Medulla oblongata (tissue), 1 donor: ENCODE data around the gene UQCC2.
A peak's percentile ranks its signal among the peaks of the same experiment; 100 is the strongest.

ENCODE experiments used
- DNase-seq: peaks from one replicate; pipeline ENCODE4 v3.0.0-alpha.2; 2015; ENCODE audit errors: extremely low spot score

UQCC2 gene

GRCh38 chr6:33711140-33712129, at the start of gene UQCC2:
TSS of gene UQCC2 (minus strand) at chr6:33711700. CDS start at chr6:33711686, 14 bp downstream.
- DNase-seq = peak; percentile 98

GRCh38 chr6:33759887-33760629, 48.6 kb upstream of the UQCC2 start:
- no peak for DNase-seq

GRCh38 chr6:33758815-33759216, 47.3 kb upstream of the UQCC2 start:
- DNase-seq = no peak

GRCh38 chr6:33757906-33758305, 46.4 kb upstream of the UQCC2 start:
- DNase-seq = no peak

- DNase-seq = no peak
Measured at GRCh38 chr6:33757113-33757512, 45.6 kb upstream of the UQCC2 start.

DNA sequence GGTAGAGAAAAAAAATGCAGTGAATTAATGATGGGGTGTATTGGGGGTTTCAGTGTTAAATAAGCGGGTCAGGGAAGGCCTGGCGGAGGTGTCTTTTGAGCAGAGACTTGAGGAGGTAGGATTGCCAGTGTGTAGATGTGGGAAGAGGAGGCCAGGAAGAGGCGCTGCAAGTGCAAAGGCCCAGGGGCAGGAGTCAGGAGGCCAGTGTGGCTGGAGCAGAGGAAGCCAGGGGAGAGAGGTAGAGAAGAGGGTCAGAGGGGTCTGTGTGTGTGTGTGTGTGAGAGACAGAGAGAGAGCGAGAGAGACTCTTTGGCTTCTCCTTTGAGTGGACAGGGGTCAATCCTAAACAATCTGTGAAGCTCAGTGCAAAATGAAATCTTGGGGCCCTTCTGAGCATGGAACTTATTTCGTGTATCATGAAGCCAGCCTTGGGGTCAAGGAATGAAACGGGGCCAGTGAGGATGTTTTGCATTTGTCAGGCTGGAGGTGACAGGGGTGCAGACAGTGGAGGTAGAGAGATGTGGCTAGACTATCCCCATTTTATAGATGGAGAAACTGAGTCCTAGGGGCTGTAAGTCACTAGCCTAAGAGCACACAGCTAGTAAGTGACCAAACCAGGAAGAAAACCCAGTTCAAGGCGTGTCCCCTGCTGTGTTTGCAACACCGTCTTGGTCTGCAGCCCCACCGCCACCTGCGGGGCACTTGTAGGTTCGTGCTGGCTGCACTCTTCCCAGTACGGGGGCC, 44.9 kb upstream of the UQCC2 start:
- no peak for DNase-seq

- DNase-seq = no peak
Measured at GRCh38 chr6:33755070-33755869, 43.8 kb upstream of the UQCC2 start.

GRCh38 chr6:33754222-33754621, 42.7 kb upstream of the UQCC2 start:
- no peak for DNase-seq

- no peak for DNase-seq
Measured at GRCh38 chr6:33752646-33753015, 41.1 kb upstream of the UQCC2 start.

DNA sequence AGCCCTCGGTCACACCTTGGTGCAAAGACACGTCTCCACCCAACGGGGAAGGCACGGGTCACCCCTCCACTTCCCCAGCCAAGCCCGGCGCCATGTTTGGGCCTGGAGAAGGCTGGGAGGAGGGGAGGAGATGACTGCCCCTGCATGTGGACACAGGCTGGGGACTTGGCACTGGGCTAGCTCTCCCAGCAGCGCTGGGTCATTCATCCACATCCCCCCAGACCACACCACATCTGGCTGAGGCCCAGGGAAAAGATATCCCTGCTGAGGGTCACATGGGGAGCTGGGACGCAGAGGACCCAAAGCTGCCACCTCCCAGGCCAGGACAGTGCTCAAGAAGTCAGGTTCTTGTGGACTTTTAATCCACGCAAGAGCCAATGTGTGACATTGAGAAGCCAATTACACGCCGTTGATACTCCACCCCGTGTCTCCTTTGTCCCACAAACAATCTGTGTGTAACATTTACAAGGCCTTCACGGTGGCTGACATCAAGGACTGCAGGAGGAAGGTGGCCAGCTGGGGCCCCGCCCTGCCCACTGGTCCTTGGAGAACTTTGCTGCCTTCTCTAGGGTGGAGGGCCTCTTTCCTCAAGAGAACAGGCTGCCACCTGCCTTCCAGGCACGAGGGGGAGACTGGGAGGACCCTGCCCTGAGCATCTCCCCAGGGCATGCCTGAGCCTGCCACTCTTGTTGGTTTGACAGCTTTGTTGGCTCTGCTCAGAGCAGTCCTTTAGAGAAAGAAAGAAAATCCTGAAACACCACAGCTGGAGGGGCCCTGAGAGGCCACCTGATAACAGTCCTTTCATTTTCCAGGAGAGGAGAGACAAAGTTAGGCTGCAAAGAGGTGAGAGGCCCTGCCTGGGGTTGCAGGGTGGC, 40.5 kb upstream of the UQCC2 start:
- DNase-seq = no peak

GRCh38 chr6:33750244-33750991, 38.9 kb upstream of the UQCC2 start:
- DNase-seq = no peak

DNA sequence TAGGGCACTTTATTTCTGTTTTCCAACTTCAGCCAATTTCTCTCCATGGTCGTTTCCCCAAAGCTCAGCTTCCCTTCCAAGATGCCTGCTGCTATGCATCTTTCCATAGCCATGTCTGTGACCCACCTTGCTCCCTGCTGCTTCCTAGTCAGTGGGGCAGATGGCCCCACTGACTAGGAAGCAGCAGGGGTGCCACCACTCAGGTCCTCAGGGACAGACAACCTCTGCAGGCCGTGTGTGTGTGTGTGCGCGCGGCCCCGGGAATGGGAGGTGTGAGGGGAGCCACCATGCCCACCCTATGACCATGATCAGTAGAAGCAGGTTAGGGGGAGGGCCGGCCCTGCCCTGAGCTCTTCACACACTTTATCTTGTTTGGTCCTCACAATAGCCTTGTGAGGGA, 37.9 kb upstream of the UQCC2 start:
- DNase-seq = no peak

- no peak for DNase-seq
Measured at GRCh38 chr6:33748841-33749240, 37.3 kb upstream of the UQCC2 start.

DNA sequence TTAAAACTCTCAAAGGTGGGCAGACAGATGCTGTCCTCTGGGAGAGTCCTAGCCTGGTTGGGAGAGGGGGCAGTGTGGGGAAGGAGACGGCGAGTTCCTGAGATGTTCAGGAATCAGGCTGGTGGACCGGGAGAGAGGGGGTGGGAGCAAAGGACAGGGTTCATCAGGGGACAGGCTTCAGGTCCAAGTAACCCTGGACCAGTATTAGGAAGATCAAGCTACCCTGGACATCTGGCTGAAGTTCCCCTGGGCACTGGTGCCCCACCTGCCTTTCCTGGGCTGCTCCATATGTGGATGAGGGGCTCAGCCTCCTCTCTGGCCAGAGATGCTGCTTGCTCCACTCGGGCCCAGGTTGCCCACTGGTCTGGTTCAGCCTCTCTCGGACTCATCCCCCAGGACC, 36.3 kb upstream of the UQCC2 start:
- DNase-seq = no peak

DNA sequence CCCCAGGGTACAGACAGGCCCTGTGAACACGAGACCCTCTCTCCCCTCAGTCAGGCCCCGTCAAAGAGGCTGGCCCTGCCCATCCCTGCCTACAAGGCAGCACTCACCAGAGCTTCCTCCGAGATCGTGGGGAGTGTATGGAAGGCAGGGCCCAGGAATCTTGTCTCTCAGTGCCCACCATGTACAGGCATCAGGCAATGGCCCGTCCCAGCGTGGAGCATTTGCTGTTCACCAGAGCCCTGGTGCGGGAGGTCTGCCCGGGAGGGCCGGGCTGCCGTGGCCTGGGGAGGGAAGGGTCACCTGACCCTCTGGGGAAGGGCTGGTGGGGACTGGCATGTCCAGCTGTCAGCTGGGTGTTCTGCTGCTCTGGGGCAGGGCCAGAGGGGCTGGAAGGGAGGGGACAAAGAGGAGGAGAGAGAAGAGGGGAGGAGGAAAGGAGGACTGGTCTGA, 35.2 kb upstream of the UQCC2 start, which contains the start of gene IP6K3:
IP6K3 (minus strand) TSS at position 255 of the 450 bp plus-strand sequence. CDS start 11,429 bp downstream, outside the sequence.
- peak; percentile 94 for DNase-seq

DNA sequence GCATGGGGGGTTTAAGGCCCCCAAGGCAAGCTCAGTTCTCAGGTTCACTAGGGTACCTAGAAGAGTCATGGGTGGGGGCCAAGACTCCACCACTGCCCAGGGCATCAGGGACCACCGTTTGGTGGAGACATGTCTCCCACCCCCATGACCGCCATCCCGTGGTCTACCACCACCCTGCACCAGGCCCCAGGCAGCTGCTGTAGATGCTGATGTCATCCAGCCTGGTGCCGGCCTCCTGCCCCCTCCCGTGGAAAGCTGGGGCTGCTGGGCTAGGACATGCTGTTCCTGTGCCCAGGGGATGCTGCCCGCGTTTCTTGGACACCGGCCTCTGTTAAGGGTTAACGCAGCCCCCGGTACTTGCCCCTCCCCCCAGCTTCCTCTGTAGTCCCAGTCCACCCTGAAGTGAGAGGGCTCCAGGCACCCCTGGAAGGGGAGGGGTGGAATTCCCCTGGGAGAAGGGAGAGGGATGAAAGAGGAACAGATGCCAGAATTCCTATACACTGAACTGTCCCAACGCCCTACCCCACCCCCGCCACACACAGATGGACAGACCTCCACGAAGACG, 34.6 kb upstream of the UQCC2 start:
- peak; percentile 84 for DNase-seq

GRCh38 chr6:33745548-33745947, 34.0 kb upstream of the UQCC2 start:
- DNase-seq = no peak

DNA sequence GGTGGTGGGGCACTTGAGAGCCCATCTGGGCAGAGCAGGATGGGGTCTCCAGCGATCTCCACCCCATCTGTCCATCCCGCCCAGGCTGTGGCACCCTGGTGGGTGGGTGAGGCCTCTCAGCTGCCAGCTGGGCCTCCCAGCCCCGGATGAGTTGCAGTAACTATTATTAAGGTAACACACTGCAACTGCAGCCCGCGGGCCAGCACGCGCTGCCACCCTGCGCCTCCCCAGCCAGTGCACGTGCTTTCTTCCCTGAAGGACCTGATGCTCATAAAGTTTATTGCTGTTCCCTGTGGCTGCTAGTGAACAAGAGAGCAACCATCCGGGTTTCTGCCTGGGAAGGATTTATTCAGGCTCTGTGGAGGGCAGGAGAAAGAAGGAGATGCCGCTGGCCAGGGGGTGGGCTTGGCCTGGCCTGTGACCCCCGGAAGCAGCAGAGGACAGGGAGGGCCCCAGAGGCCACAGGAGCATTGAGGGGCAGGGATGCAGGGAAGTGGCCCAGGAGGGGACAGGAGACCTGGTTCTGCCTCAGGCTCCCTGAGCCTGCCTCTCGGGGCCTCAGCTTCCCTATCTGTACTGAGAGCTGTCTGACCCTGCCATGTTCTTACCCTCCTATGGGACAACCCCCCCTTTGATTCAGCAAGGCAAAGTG, 33.5 kb upstream of the UQCC2 start:
- peak; percentile 21 for DNase-seq
